ENCODE data around the gene SI.

The SI gene

DNA sequence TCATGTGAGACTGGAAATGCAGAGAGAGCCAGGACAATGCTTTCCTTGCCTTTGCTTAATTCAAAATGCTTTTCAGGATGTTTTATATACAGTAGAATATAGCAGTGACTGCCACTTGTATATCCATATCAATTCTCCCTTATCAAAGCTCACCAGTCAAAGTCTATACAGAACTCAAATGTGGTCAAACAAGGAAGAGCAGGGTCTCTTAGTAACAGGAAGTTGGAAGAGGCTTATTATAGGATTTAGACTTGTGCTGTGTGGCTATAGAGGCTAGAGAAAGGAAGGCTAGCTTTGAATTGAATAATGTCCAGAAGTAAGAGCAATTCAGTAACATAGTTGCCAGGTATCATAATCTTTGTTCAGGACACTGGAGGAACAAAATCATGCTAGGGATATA, 4.4 kb upstream of the SI start:
- Histone ChIP-seq H2BK12ac (ENCODE audit: low read length) (no peak overlapping the region), H3K27me3 (ENCODE audit: control insufficient read depth in 3 of 3, insufficient read depth in 3 of 3, low read depth in 1 of 3, low read length in 3 of 3) (no peaks in the 10 kb centered on the region), H3K4me1 (ENCODE audit: control insufficient read depth in 2 of 2, insufficient read depth in 1 of 2, low read depth in 1 of 2, low read length in 2 of 2) (no peaks in the 10 kb centered on the region), H2AFZ (ENCODE audit: low read length) (no peak overlapping the region), H4K8ac (ENCODE audit: low read depth, low read length) (no peak overlapping the region), H3K14ac (ENCODE audit: low read length) (no peak overlapping the region), H3K27ac (replicated peaks; ENCODE audit: low read length) (no peak overlapping the region), H3K79me1 (ENCODE audit: low read depth, low read length) (no peaks in the 10 kb centered on the region), H2BK15ac (ENCODE audit: low read length) (no peak overlapping the region), H3K4me3 (ENCODE audit: low read length in 2 of 2) (no peak overlapping the region), H2AK5ac (ENCODE audit: low read depth, low read length) (no peak overlapping the region), H3K18ac (ENCODE audit: low read length) (no peak overlapping the region), H3K9me3 (replicated peaks in 1 of 2; ENCODE audit: control insufficient read depth in 2 of 2, insufficient read depth in 1 of 2, low read depth in 1 of 2, low read length in 2 of 2) (no peaks in the 10 kb centered on the region), H3K4ac (ENCODE audit: low read length) (no peak overlapping the region), H3K23ac (ENCODE audit: low read depth, low read length, poor library complexity) (no peak overlapping the region), H3K9ac (ENCODE audit: low read depth, low read length, poor library complexity) (no peak overlapping the region), H3K36me3 (replicated peaks in 1 of 2; ENCODE audit: control insufficient read depth in 2 of 2, insufficient read depth in 2 of 2, low read length in 2 of 2) (no peaks in the 10 kb centered on the region), H4K91ac (ENCODE audit: low read depth, low read length, poor library complexity) (no peak overlapping the region), H3K4me2 (ENCODE audit: insufficient read depth, low read length, poor library complexity, severe bottlenecking) (no peak overlapping the region), H2BK5ac (ENCODE audit: low read length) (no peak overlapping the region), H2BK120ac (ENCODE audit: low read depth, low read length) (no peak overlapping the region)
- no peak for DNase-seq (ENCODE audit: low spot score)

GRCh38 chr3:165081183-165081582, 2.9 kb upstream of the SI start:
- Histone ChIP-seq H3K9me3 (replicated peaks in 1 of 2; ENCODE audit: control insufficient read depth in 2 of 2, insufficient read depth in 1 of 2, low read depth in 1 of 2, low read length in 2 of 2) (no peaks in the 10 kb centered on the region), H2AK5ac (ENCODE audit: low read depth, low read length) (no peak overlapping the region)

GRCh38 chr3:165075695-165076094, 2.6 kb downstream of the SI start:
- Histone ChIP-seq H3K14ac (ENCODE audit: low read length) (no peak overlapping the region), H3K27ac (replicated peaks; ENCODE audit: low read length) (no peak overlapping the region), H2AFZ (ENCODE audit: low read length) (no peak overlapping the region), H3K18ac (ENCODE audit: low read length) (no peak overlapping the region), H2BK15ac (ENCODE audit: low read length) (no peak overlapping the region), H2BK5ac (ENCODE audit: low read length) (no peak overlapping the region), H3K23ac (ENCODE audit: low read depth, low read length, poor library complexity) (no peak overlapping the region), H4K8ac (ENCODE audit: low read depth, low read length) (no peak overlapping the region), H4K91ac (ENCODE audit: low read depth, low read length, poor library complexity) (no peak overlapping the region), H3K4me3 (ENCODE audit: low read length in 2 of 2) (no peak overlapping the region), H3K36me3 (replicated peaks in 1 of 2; ENCODE audit: control insufficient read depth in 2 of 2, insufficient read depth in 2 of 2, low read length in 2 of 2) (no peaks in the 10 kb centered on the region), H3K4ac (ENCODE audit: low read length) (no peak overlapping the region), H3K4me2 (ENCODE audit: insufficient read depth, low read length, poor library complexity, severe bottlenecking) (no peak overlapping the region), H3K4me1 (ENCODE audit: control insufficient read depth in 2 of 2, insufficient read depth in 1 of 2, low read depth in 1 of 2, low read length in 2 of 2) (no peaks in the 10 kb centered on the region), H3K9me3 (replicated peaks in 1 of 2; ENCODE audit: control insufficient read depth in 2 of 2, insufficient read depth in 1 of 2, low read depth in 1 of 2, low read length in 2 of 2) (no peaks in the 10 kb centered on the region), H3K79me1 (ENCODE audit: low read depth, low read length) (no peaks in the 10 kb centered on the region), H2AK5ac (ENCODE audit: low read depth, low read length) (no peak overlapping the region), H3K9ac (ENCODE audit: low read depth, low read length, poor library complexity) (no peak overlapping the region), H2BK12ac (ENCODE audit: low read length) (no peak overlapping the region), H2BK120ac (ENCODE audit: low read depth, low read length) (no peak overlapping the region), H3K27me3 (ENCODE audit: control insufficient read depth in 3 of 3, insufficient read depth in 3 of 3, low read depth in 1 of 3, low read length in 3 of 3) (no peaks in the 10 kb centered on the region)
- no CpG with 5 or more reads among the region's 1 CpG for WGBS, 2 donors (ENCODE audit: extremely low coverage in 2 of 2, insufficient read length in 2 of 2, insufficient replicate concordance in 1 of 2)
- no peak for DNase-seq (ENCODE audit: low spot score)

More at GRCh38 chr3:165081183-165081582, 2.9 kb upstream of the SI start:
- H3K9ac ChIP-seq (ENCODE audit: low read depth, low read length, poor library complexity) = no peak overlapping the region
- no peaks in the 10 kb centered on the region for H3K27me3 ChIP-seq (ENCODE audit: control insufficient read depth in 3 of 3, insufficient read depth in 3 of 3, low read depth in 1 of 3, low read length in 3 of 3)
- no peaks in the 10 kb centered on the region for H3K4me1 ChIP-seq (ENCODE audit: control insufficient read depth in 2 of 2, insufficient read depth in 1 of 2, low read depth in 1 of 2, low read length in 2 of 2)
- no peak overlapping the region for H3K14ac ChIP-seq (ENCODE audit: low read length)
- DNase-seq (ENCODE audit: low spot score) = no peak
- no peak overlapping the region for H4K8ac ChIP-seq (ENCODE audit: low read depth, low read length)
- H3K79me1 ChIP-seq (ENCODE audit: low read depth, low read length) = no peaks in the 10 kb centered on the region
- no peak overlapping the region for H2BK120ac ChIP-seq (ENCODE audit: low read depth, low read length)
- no peak overlapping the region for H2BK12ac ChIP-seq (ENCODE audit: low read length)
- H3K4me3 ChIP-seq (ENCODE audit: low read length in 2 of 2) = no peak overlapping the region
- H3K4ac ChIP-seq (ENCODE audit: low read length) = no peak overlapping the region
- no peak overlapping the region for H2BK15ac ChIP-seq (ENCODE audit: low read length)
- H3K36me3 ChIP-seq (replicated peaks in 1 of 2; ENCODE audit: control insufficient read depth in 2 of 2, insufficient read depth in 2 of 2, low read length in 2 of 2) = no peaks in the 10 kb centered on the region
- no peak overlapping the region for H3K23ac ChIP-seq (ENCODE audit: low read depth, low read length, poor library complexity)
- WGBS, 2 donors (ENCODE audit: extremely low coverage in 2 of 2, insufficient read length in 2 of 2, insufficient replicate concordance in 1 of 2) = no CpG with 5 or more reads among the region's 1 CpG
- H3K27ac ChIP-seq (replicated peaks; ENCODE audit: low read length) = no peak overlapping the region
- no peak overlapping the region for H3K4me2 ChIP-seq (ENCODE audit: insufficient read depth, low read length, poor library complexity, severe bottlenecking)
- H3K18ac ChIP-seq (ENCODE audit: low read length) = no peak overlapping the region
- no peak overlapping the region for H4K91ac ChIP-seq (ENCODE audit: low read depth, low read length, poor library complexity)
- H2AFZ ChIP-seq (ENCODE audit: low read length) = no peak overlapping the region
- no peak overlapping the region for H2BK5ac ChIP-seq (ENCODE audit: low read length)

DNA sequence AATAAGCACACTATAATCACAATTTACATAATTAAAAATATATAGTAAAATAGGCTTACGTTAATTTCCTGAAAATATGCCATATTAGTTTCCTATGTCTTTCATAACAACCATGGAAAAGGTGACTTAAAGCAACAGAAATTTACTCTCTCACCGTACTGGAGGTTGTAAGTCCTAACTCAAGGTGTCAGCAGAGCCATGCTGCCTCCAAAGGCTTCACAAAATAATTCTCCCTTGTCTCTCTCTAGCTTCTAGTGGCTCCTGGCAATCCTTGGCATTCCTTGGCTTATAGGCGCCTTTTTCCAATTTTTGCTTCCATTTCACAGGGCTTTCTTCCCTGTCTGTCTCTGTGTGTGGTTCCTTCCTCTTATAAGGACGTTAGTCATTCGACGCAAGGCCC, 7.6 kb downstream of the SI start:
- Histone ChIP-seq H2AFZ (ENCODE audit: low read length) (peak overlapping the region; percentile 52), H3K9ac (ENCODE audit: low read depth, low read length, poor library complexity) (no peak overlapping the region), H3K23ac (ENCODE audit: low read depth, low read length, poor library complexity) (no peak overlapping the region), H2BK15ac (ENCODE audit: low read length) (no peak overlapping the region), H3K4me2 (ENCODE audit: insufficient read depth, low read length, poor library complexity, severe bottlenecking) (no peak overlapping the region), H3K27me3 (ENCODE audit: control insufficient read depth in 3 of 3, insufficient read depth in 3 of 3, low read depth in 1 of 3, low read length in 3 of 3) (no peaks in the 10 kb centered on the region), H3K18ac (ENCODE audit: low read length) (no peak overlapping the region), H3K4me3 (ENCODE audit: low read length in 2 of 2) (no peak overlapping the region), H3K14ac (ENCODE audit: low read length) (no peak overlapping the region), H3K4me1 (ENCODE audit: control insufficient read depth in 2 of 2, insufficient read depth in 1 of 2, low read depth in 1 of 2, low read length in 2 of 2) (no peaks in the 10 kb centered on the region), H2BK5ac (ENCODE audit: low read length) (no peak overlapping the region), H3K4ac (ENCODE audit: low read length) (no peak overlapping the region), H2AK5ac (ENCODE audit: low read depth, low read length) (no peak overlapping the region), H2BK12ac (ENCODE audit: low read length) (no peak overlapping the region), H4K91ac (ENCODE audit: low read depth, low read length, poor library complexity) (no peak overlapping the region), H4K8ac (ENCODE audit: low read depth, low read length) (no peak overlapping the region), H2BK120ac (ENCODE audit: low read depth, low read length) (no peak overlapping the region), H3K9me3 (replicated peaks in 1 of 2; ENCODE audit: control insufficient read depth in 2 of 2, insufficient read depth in 1 of 2, low read depth in 1 of 2, low read length in 2 of 2) (no peaks in the 10 kb centered on the region), H3K36me3 (replicated peaks in 1 of 2; ENCODE audit: control insufficient read depth in 2 of 2, insufficient read depth in 2 of 2, low read length in 2 of 2) (no peaks in the 10 kb centered on the region), H3K79me1 (ENCODE audit: low read depth, low read length) (no peaks in the 10 kb centered on the region), H3K27ac (replicated peaks; ENCODE audit: low read length) (no peak overlapping the region)
- WGBS, 2 donors (ENCODE audit: extremely low coverage in 2 of 2, insufficient read length in 2 of 2, insufficient replicate concordance in 1 of 2) = no CpG with 5 or more reads among the region's 6 CpGs
- DNase-seq (ENCODE audit: low spot score) = no peak

Measured in neuronal stem cell (in vitro differentiated cells).